Kidney epithelial cell (primary cell): Measurements from ENCODE around the gene KIRREL3. TPM values are rescaled to one million over a fixed set of nuclear protein-coding genes. Genes with fewer than 3 reads are reported as not detected.

Source experiments
- DNase-seq: peaks from one replicate; pipeline ENCODE4 v3.0.0-alpha.2; 2010; ENCODE audit warnings: low read depth
- H3K27me3 ChIP-seq: 2 replicates; pipeline ENCODE4 v1.6.0; 2011; ENCODE audit warnings: low read length; ENCODE audit not compliant: control insufficient read depth, insufficient read depth
- H3K36me3 ChIP-seq: 2 replicates; pipeline ENCODE4 v1.5.1; 2011; ENCODE audit warnings: low read length; ENCODE audit not compliant: control insufficient read depth, insufficient read depth
- H3K4me3 ChIP-seq: 2 replicates; pipeline ENCODE4 v1.5.1; 2011; ENCODE audit warnings: low read depth, mild to moderate bottlenecking, control low read depth, low read length
- CTCF ChIP-seq: IDR thresholded peaks from 2 replicates; pipeline ENCODE4 v1.5.1; 2011; ENCODE audit warnings: mild to moderate bottlenecking, moderate library complexity, low read length, control low read depth, inconsistent platforms; ENCODE audit not compliant: insufficient read depth, poor library complexity, severe bottlenecking
- total RNA-seq: library from RNA; depleted of rRNA; stranded (reverse); fragments of >200 nt; gene quantifications from 2 replicates; pipeline ENCODE4 v1.2.3, GENCODE V29; 2015

The KIRREL3 gene
- total RNA-seq, 1 donor from 2014 or later: 1.3 TPM

- no peak for DNase-seq
- Histone ChIP-seq H3K4me3 (no peak overlapping the region), H3K36me3 (no peaks in the 10 kb centered on the region), H3K27me3 (no peaks in the 10 kb centered on the region)
- no peak for TF ChIP-seq CTCF
Measured at GRCh38 chr11:126736682-126737572, 263.6 kb downstream of the KIRREL3 start.

GRCh38 chr11:126734752-126735151 is 265.8 kb downstream of the KIRREL3 start:
- H3K27me3 ChIP-seq: no peaks in the 10 kb centered on the region
- DNase-seq: no peak
- TF ChIP-seq CTCF: no peak
- no peaks in the 10 kb centered on the region for H3K36me3 ChIP-seq
- no peak overlapping the region for H3K4me3 ChIP-seq

- Histone ChIP-seq H3K27me3 (no peaks in the 10 kb centered on the region), H3K36me3 (no peaks in the 10 kb centered on the region), H3K4me3 (no peak overlapping the region)
- DNase-seq: no peak
- no peak for TF ChIP-seq CTCF
Measured at GRCh38 chr11:126733685-126734084, 266.9 kb downstream of the KIRREL3 start.

GRCh38 chr11:126732981-126733380 is 267.6 kb downstream of the KIRREL3 start:
- Histone ChIP-seq H3K27me3 (no peaks in the 10 kb centered on the region), H3K36me3 (no peaks in the 10 kb centered on the region), H3K4me3 (no peak overlapping the region)
- TF ChIP-seq CTCF: no peak
- no peak for DNase-seq

- no peak for TF ChIP-seq CTCF
- Histone ChIP-seq H3K36me3 (no peaks in the 10 kb centered on the region), H3K27me3 (no peaks in the 10 kb centered on the region), H3K4me3 (no peak overlapping the region)
- DNase-seq: no peak
Measured at GRCh38 chr11:126731576-126732142, 268.9 kb downstream of the KIRREL3 start.
